PFSK-1 (cell line): ENCODE measurements around the gene LSM7.

Experiments used
- FOXP2 ChIP-seq: optimal IDR thresholded peaks from 2 replicates; pipeline ENCODE3; 2011; ENCODE audit warnings: borderline replicate concordance, control low read depth, inconsistent platforms; ENCODE audit not compliant: insufficient read depth; ENCODE audit errors: extremely low read length, extremely low read depth
- POLR2AphosphoS5 ChIP-seq: IDR thresholded peaks from 2 replicates; pipeline ENCODE4 v1.6.1; 2012; ENCODE audit warnings: low read depth, mild to moderate bottlenecking, control low read depth, low read length, moderate library complexity
- REST ChIP-seq, 2 experiments: IDR thresholded peaks; 2 replicates each; pipeline versions ENCODE4 v1.6.1 to v1.8.0; 2011 to 2012; ENCODE audit warnings: low read depth in 2 of 2, low read length in 2 of 2, control low read depth in 1 of 2, inconsistent platforms in 1 of 2, mild to moderate bottlenecking in 1 of 2, moderate library complexity in 1 of 2; ENCODE audit not compliant: insufficient read depth in 1 of 2
- SIN3A ChIP-seq: IDR thresholded peaks from 2 replicates; pipeline ENCODE4 v1.6.1; 2012; ENCODE audit warnings: mild to moderate bottlenecking, low read length, moderate library complexity, borderline replicate concordance; ENCODE audit not compliant: insufficient read depth
- TAF1 ChIP-seq: IDR thresholded peaks from 2 replicates; pipeline ENCODE4 v1.6.1; 2012; ENCODE audit warnings: low read length, control low read depth, borderline replicate concordance; ENCODE audit not compliant: insufficient read depth

GRCh38 chr19:2326699-2327360 lies 1.6 kb downstream of the LSM7 start:
- TF ChIP-seq POLR2AphosphoS5 (no peak), REST (IDR thresholded peaks at IDR 0.05; ENCODE audit: insufficient read depth in 1 of 2, low read depth in 2 of 2, low read length in 2 of 2) (no peak), TAF1 (no peak), SIN3A (no peak), FOXP2 (no peak)
